Right atrium auricular region (tissue), 2 donors: Measurements from ENCODE around the gene C8A. TPM values are rescaled to one million over a fixed set of nuclear protein-coding genes. Genes with fewer than 3 reads are reported as not detected.

Experiments used
- DNase-seq: peaks from one replicate; pipeline ENCODE4 v3.0.0-alpha.2; 2019; ENCODE audit warnings: low spot score
- H3K27ac ChIP-seq, 2 donors: fragments of 200-600 bp; sonication (generic); 1 replicate in 1 of 2; 2 replicates in 1 of 2; pipeline ENCODE4 v1.5.1; 2016 to 2019
- H3K27me3 ChIP-seq, 2 donors: fragments of 200-600 bp; sonication (generic); one replicate each; pipeline versions ENCODE4 v1.5.1 to v1.6.0; 2017 to 2019
- H3K36me3 ChIP-seq: fragments of 200-600 bp; sonication (generic); one replicate; pipeline ENCODE4 v1.5.1; 2016
- H3K4me1 ChIP-seq, 2 donors: fragments of 200-600 bp; sonication (generic); one replicate each; pipeline versions ENCODE4 v1.5.1 to v1.6.0; 2017 to 2019
- H3K4me3 ChIP-seq, 2 donors: fragments of 200-600 bp; sonication (generic); 1 replicate in 1 of 2; 2 replicates in 1 of 2; pipeline ENCODE4 v1.5.1; 2017 to 2019; ENCODE audit warnings: mild to moderate bottlenecking in 1 of 2, moderate library complexity in 1 of 2
- H3K9me3 ChIP-seq, 2 donors: fragments of 200-600 bp; sonication (generic); one replicate each; pipeline ENCODE4 v1.5.1; 2019
- CTCF ChIP-seq, 2 donors: fragments of 200-600 bp; sonication (generic); IDR thresholded peaks; one replicate each; pipeline ENCODE4 v1.5.1; 2019; ENCODE audit warnings: antibody characterized with exemption in 2 of 2
- total RNA-seq, 2 donors: library from RNA; depleted of rRNA; stranded (reverse); fragments of >200 nt; gene quantifications; one replicate each; pipeline ENCODE4 v1.1.0, GENCODE V29; 2016

The C8A gene
- total RNA-seq, 2 donors from 2014 or later, result not detected

- H3K4me3 ChIP-seq, result no peak overlapping the region
- TF ChIP-seq CTCF (IDR thresholded peaks at IDR 0.05), result no peak
- H3K27me3 ChIP-seq, result no peaks in the 10 kb centered on the region
- peak; percentile 1 for DNase-seq
- H3K4me1 ChIP-seq, result no peaks in the 10 kb centered on the region
- H3K27ac ChIP-seq, result no peak overlapping the region
- no peaks in the 10 kb centered on the region for H3K36me3 ChIP-seq
- peaks cover 0 to 7% of the 10 kb centered on the region in 2 donors for H3K9me3 ChIP-seq
These were observed 17.2 kb upstream of the C8A start for GRCh38 chr1:56837244-56837939.

GRCh38 chr1:56838759-56839158, 15.8 kb upstream of the C8A start:
- TF ChIP-seq CTCF (IDR thresholded peaks at IDR 0.05), result no peak
- Histone ChIP-seq H3K4me3 (no peak overlapping the region), H3K27ac (no peak overlapping the region), H3K27me3 (no peaks in the 10 kb centered on the region), H3K36me3 (no peaks in the 10 kb centered on the region), H3K4me1 (no peaks in the 10 kb centered on the region), H3K9me3 (peaks cover 0 to 7% of the 10 kb centered on the region in 2 donors)
- DNase-seq, result no peak

- DNase-seq, result no peak
These were observed 11.1 kb upstream of the C8A start for GRCh38 chr1:56843544-56843943.

GRCh38 chr1:56844545-56845136, 10.0 kb upstream of the C8A start:
- Histone ChIP-seq H3K4me1 (no peaks in the 10 kb centered on the region), H3K27ac (no peak overlapping the region), H3K36me3 (no peaks in the 10 kb centered on the region), H3K9me3 (peaks cover 0 to 2% of the 10 kb centered on the region in 2 donors), H3K4me3 (no peak overlapping the region), H3K27me3 (no peaks in the 10 kb centered on the region)
- no peak for TF ChIP-seq CTCF (IDR thresholded peaks at IDR 0.05)
- DNase-seq, result no peak

More at GRCh38 chr1:56843544-56843943, 11.1 kb upstream of the C8A start:
- no peak for TF ChIP-seq CTCF (IDR thresholded peaks at IDR 0.05)
- H3K9me3 ChIP-seq, result peaks cover 0 to 7% of the 10 kb centered on the region in 2 donors
- H3K4me3 ChIP-seq, result no peak overlapping the region
- no peak overlapping the region for H3K27ac ChIP-seq
- no peaks in the 10 kb centered on the region for H3K4me1 ChIP-seq
- H3K27me3 ChIP-seq, result no peaks in the 10 kb centered on the region
- H3K36me3 ChIP-seq, result no peaks in the 10 kb centered on the region

GRCh38 chr1:56845343-56845742, 9.3 kb upstream of the C8A start:
- no peak for TF ChIP-seq CTCF (IDR thresholded peaks at IDR 0.05)
- no peak overlapping the region for H3K27ac ChIP-seq
- no peak overlapping the region for H3K4me3 ChIP-seq
- H3K36me3 ChIP-seq, result no peaks in the 10 kb centered on the region
- DNase-seq, result no peak
- no peaks in the 10 kb centered on the region for H3K27me3 ChIP-seq
- H3K9me3 ChIP-seq, result no peaks in the 10 kb centered on the region
- no peaks in the 10 kb centered on the region for H3K4me1 ChIP-seq
